ENCODE data around the gene NXPH4.

The NXPH4 gene

GRCh38 chr12:57247041-57247440, 30.4 kb downstream of the NXPH4 start:
- DNase-seq: no peak

GRCh38 chr12:57248934-57249742, 32.5 kb downstream of the NXPH4 start:
- no peak for DNase-seq

- no peak for DNase-seq
These were observed 33.9 kb downstream of the NXPH4 start for GRCh38 chr12:57250541-57250940.

- no peak for DNase-seq
These were observed 34.4 kb downstream of the NXPH4 start, which contains the start of gene STAC3 for GRCh38 chr12:57250956-57251355. TSS of gene STAC3 (minus strand) at chr12:57251187. CDS start at chr12:57249636, 1,551 bp downstream.

GRCh38 chr12:57254506-57255280, 38.1 kb downstream of the NXPH4 start:
- DNase-seq: no peak

GRCh38 chr12:57255916-57256315, 39.3 kb downstream of the NXPH4 start:
- DNase-seq: no peak

GRCh38 chr12:57258977-57259970, 42.7 kb downstream of the NXPH4 start:
- no peak for DNase-seq

GRCh38 chr12:57260366-57260765, 43.8 kb downstream of the NXPH4 start:
- DNase-seq: no peak

GRCh38 chr12:57261428-57261865, 44.9 kb downstream of the NXPH4 start:
- no peak for DNase-seq

GRCh38 chr12:57262126-57262822, 45.7 kb downstream of the NXPH4 start:
- no peak for DNase-seq

- no peak for DNase-seq
These were observed 46.5 kb downstream of the NXPH4 start for GRCh38 chr12:57263096-57263495.

GRCh38 chr12:57266681-57267080, 50.1 kb downstream of the NXPH4 start:
- no peak for DNase-seq

- DNase-seq: no peak
These were observed 51.7 kb downstream of the NXPH4 start for GRCh38 chr12:57268264-57268663.

- no peak for DNase-seq
These were observed 54.4 kb downstream of the NXPH4 start for GRCh38 chr12:57270966-57271470.

GRCh38 chr12:57272337-57273151, 56.0 kb downstream of the NXPH4 start:
- DNase-seq: no peak

GRCh38 chr12:57273516-57273915, 56.9 kb downstream of the NXPH4 start:
- no peak for DNase-seq

Data from NCI-H524 treated with DMSO at 0.1 percent for 48 hours (cell line).